ENCODE data around the gene LETM1. TPM values are rescaled to one million over a fixed set of nuclear protein-coding genes. Genes with fewer than 3 reads are reported as not detected.

The LETM1 gene
- total RNA-seq, 1 experiment from 2014 or later: 67.3 TPM

DNA sequence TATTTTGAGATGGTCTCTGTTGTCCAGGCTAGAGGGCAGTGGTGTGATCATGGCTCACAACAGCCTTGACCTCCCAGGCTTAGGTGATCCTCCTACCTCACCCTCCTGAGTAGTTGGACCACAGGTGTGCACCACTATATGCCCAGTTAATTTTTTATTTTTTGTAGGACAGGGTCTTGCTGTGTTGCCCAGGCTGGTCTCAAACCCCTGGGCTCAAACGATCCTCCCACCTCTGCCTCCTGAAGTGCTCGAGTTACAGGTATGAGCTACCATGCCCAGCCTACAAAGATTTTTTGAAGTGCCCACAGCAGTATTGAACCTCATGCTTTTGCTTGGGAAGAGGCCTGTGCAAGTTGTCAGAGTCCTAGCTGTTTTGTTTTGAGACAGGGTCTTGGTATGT lies 46.3 kb upstream of the LETM1 start:
- DNase-seq (ENCODE audit: low read depth, low spot score) (no peak), ATAC-seq (no peak)
- H3K9me2 ChIP-seq (ENCODE audit: insufficient read depth): no peaks in the 10 kb centered on the region
- no peak for TF ChIP-seq YY1 (IDR thresholded peaks at IDR 0.05; ENCODE audit: extremely low read depth, insufficient replicate concordance, low read depth, low read length)
- no peak for TF ChIP-seq SP1 (IDR thresholded peaks at IDR 0.05; ENCODE audit: low read depth)
- no peak for TF ChIP-seq EGR1 (IDR thresholded peaks at IDR 0.05; ENCODE audit: low read depth)
- TF ChIP-seq ELF1 (IDR thresholded peaks at IDR 0.05; ENCODE audit: borderline replicate concordance, low read depth): no peak
- TF ChIP-seq EZH2phosphoT487 (IDR thresholded peaks at IDR 0.05; ENCODE audit: borderline replicate concordance): no peak
- TF ChIP-seq, protein P1, sequence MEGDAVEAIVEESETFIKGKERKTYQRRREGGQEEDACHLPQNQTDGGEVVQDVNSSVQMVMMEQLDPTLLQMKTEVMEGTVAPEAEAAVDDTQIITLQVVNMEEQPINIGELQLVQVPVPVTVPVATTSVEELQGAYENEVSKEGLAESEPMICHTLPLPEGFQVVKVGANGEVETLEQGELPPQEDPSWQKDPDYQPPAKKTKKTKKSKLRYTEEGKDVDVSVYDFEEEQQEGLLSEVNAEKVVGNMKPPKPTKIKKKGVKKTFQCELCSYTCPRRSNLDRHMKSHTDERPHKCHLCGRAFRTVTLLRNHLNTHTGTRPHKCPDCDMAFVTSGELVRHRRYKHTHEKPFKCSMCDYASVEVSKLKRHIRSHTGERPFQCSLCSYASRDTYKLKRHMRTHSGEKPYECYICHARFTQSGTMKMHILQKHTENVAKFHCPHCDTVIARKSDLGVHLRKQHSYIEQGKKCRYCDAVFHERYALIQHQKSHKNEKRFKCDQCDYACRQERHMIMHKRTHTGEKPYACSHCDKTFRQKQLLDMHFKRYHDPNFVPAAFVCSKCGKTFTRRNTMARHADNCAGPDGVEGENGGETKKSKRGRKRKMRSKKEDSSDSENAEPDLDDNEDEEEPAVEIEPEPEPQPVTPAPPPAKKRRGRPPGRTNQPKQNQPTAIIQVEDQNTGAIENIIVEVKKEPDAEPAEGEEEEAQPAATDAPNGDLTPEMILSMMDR (IDR thresholded peaks at IDR 0.05 in 2 of 3, conservative IDR thresholded peaks at IDR 0.05 in 1 of 3; ENCODE audit: borderline replicate concordance in 1 of 3, insufficient read depth in 1 of 3, low read depth in 2 of 3, low read length in 2 of 3): no peak
- TF ChIP-seq RAD21 (IDR thresholded peaks at IDR 0.05; ENCODE audit: low read depth): no peak
- no peak for TF ChIP-seq SIN3A (IDR thresholded peaks at IDR 0.05; ENCODE audit: low read depth)
- no peak for TF ChIP-seq CBX3 (IDR thresholded peaks at IDR 0.05; ENCODE audit: low read depth)
- TF ChIP-seq ZNF274 (IDR thresholded peaks at IDR 0.05; ENCODE audit: low read depth, low read length): no peak
- TF ChIP-seq EZH2 (IDR thresholded peaks at IDR 0.05): no peak
- TF ChIP-seq, protein P2, sequence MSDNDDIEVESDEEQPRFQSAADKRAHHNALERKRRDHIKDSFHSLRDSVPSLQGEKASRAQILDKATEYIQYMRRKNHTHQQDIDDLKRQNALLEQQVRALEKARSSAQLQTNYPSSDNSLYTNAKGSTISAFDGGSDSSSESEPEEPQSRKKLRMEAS (IDR thresholded peaks at IDR 0.05): no peak
- TF ChIP-seq POLR2AphosphoS5 (IDR thresholded peaks at IDR 0.05; ENCODE audit: low read depth, low read length): no peak
- TF ChIP-seq FOSL1 (IDR thresholded peaks at IDR 0.05; ENCODE audit: low read depth): no peak
- TF ChIP-seq POLR2A (IDR thresholded peaks at IDR 0.05; ENCODE audit: borderline replicate concordance, extremely low read depth, insufficient read depth, insufficient read length): no peak
- ChIA-PET RAD21 (ENCODE audit: low non-redundant PET in 1 of 2, low total read pairs in 2 of 2, uncharacterized antibody in 2 of 2, unreplicated experiment in 2 of 2) (no interaction called here), CTCF (no interaction called here), POLR2A (no interaction called here)
- no TSS peak for BruUV-seq (replicated peaks)
- no peaks in the 10 kb centered on the region for H3K27me3 ChIP-seq (ENCODE audit: insufficient read depth, low read length)
- no peak overlapping the region for H3K4me2 ChIP-seq (ENCODE audit: low read length)
- H3K36me3 ChIP-seq (ENCODE audit: control insufficient read depth in 1 of 2, insufficient read depth in 2 of 2, low read length in 2 of 2): peaks cover 11 to 54% of the 10 kb centered on the region in 2 experiments
- H3K79me2 ChIP-seq (ENCODE audit: insufficient read depth, low read length): peaks cover 98% of the 10 kb centered on the region
- H3K9ac ChIP-seq (ENCODE audit: low read length): no peak overlapping the region
- H3K9me3 ChIP-seq (ENCODE audit: control insufficient read depth in 1 of 2, insufficient read depth in 1 of 2, low read depth in 1 of 2, low read length in 2 of 2): no peaks in the 10 kb centered on the region
- intact Hi-C loops (cut with micrococcal nuclease): no loop called here
- peaks cover 0 to 6% of the 10 kb centered on the region in 2 experiments; a peak in 2 of 4 replicates for H3K4me1 ChIP-seq (ENCODE audit: control insufficient read depth in 1 of 2, insufficient read depth in 2 of 2, low read length in 2 of 2)
- H4K20me1 ChIP-seq (ENCODE audit: insufficient read depth): peaks cover 23% of the 10 kb centered on the region
- no peak overlapping the region for H3K27ac ChIP-seq (ENCODE audit: low read depth, low read length)
- no peak overlapping the region for H2AFZ ChIP-seq (ENCODE audit: low read depth, low read length, poor library complexity, severe bottlenecking)
- H3K4me3 ChIP-seq (replicated peaks in 1 of 2; ENCODE audit: low read depth in 1 of 2, low read length in 2 of 2): no peak overlapping the region
